Measurements from ENCODE around the gene VPS26A.

VPS26A gene

DNA sequence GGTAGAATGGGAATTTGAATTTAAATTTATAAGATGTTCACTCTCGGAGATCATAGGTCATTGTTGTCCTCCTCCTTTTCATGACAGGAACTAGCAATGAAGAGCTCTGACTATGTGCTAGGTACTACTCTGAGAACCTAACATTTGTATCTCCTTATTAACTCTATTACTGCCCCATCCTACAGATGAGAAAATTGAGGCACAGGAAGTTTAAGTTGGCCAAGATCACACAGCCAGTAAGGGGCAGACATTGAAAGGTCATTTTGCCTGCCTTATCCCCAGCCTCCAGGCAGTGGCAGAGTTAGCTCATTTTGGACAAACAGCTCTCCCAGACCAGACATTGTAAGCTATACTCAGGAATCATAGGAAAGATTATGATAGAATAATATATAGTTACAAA lies 30.0 kb upstream of the VPS26A start:
- no peak for TF ChIP-seq REST (IDR thresholded peaks at IDR 0.05; ENCODE audit: insufficient read depth in 1 of 2, low read depth in 2 of 2, low read length in 2 of 2)
- TF ChIP-seq TAF1 (IDR thresholded peaks at IDR 0.05; ENCODE audit: borderline replicate concordance, insufficient read depth, low read length) = no peak
- no peak for TF ChIP-seq SIN3A (IDR thresholded peaks at IDR 0.05; ENCODE audit: borderline replicate concordance, insufficient read depth, low read length)

DNA sequence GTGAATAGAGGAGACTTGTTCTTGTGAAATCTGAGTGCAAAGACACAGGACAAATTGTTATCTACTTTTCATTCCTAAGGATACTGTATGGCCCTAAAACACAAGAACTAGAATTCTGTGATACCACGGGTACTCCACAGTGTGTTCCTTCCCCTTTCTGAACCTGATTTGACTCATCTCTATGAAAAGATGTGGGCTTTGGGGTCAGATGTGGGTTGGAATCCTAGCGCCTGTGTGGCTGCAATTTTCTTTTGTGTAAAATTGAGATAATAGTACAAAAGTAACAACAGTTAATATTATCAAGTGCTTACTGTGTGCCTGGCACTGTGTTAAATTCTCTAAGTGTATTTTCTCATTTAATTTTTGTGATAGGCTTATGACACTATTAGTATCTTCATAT lies 27.9 kb upstream of the VPS26A start:
- TF ChIP-seq POLR2AphosphoS5 (IDR thresholded peaks at IDR 0.05; ENCODE audit: low read depth, low read length) = no peak
- no peak for TF ChIP-seq TAF1 (IDR thresholded peaks at IDR 0.05; ENCODE audit: borderline replicate concordance, insufficient read depth, low read length)

DNA sequence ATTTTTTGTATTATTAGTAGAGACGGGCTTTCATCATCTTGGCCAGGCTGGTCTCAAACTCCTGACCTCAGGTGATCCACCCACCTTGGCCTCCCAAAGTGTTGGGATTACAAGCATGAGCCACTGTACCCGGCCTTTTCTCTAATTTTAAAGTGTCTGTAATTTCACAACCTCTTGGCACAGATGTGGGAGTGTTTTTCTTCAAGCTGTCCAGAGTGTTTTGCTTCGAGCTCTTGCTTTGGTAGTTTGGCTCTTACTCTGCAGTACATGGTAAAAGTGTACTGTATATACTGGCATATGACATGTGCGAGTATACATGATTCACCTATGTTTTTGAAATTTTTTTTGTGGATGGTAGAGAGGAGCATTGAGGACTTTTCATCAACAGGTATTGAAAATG lies 26.2 kb upstream of the VPS26A start:
- no peak for TF ChIP-seq SIN3A (IDR thresholded peaks at IDR 0.05; ENCODE audit: borderline replicate concordance, insufficient read depth, low read length)
- TF ChIP-seq POLR2AphosphoS5 (IDR thresholded peaks at IDR 0.05; ENCODE audit: low read depth, low read length) = no peak
- TF ChIP-seq REST (IDR thresholded peaks at IDR 0.05; ENCODE audit: insufficient read depth in 1 of 2, low read depth in 2 of 2, low read length in 2 of 2) = no peak
- no peak for TF ChIP-seq FOXP2 (optimal IDR thresholded peaks at IDR 0.05; ENCODE audit: borderline replicate concordance, extremely low read depth, extremely low read length, insufficient read depth)

- TF ChIP-seq TAF1 (IDR thresholded peaks at IDR 0.05; ENCODE audit: borderline replicate concordance, insufficient read depth, low read length) = no peak
- no peak for TF ChIP-seq REST (IDR thresholded peaks at IDR 0.05; ENCODE audit: insufficient read depth in 1 of 2, low read depth in 2 of 2, low read length in 2 of 2)
- no peak for TF ChIP-seq FOXP2 (optimal IDR thresholded peaks at IDR 0.05; ENCODE audit: borderline replicate concordance, extremely low read depth, extremely low read length, insufficient read depth)
- TF ChIP-seq SIN3A (IDR thresholded peaks at IDR 0.05; ENCODE audit: borderline replicate concordance, insufficient read depth, low read length) = no peak
- TF ChIP-seq POLR2AphosphoS5 (IDR thresholded peaks at IDR 0.05; ENCODE audit: low read depth, low read length) = no peak
Observed at GRCh38 chr10:69100136-69100872, 23.7 kb upstream of the VPS26A start.

GRCh38 chr10:69101451-69102095 lies 22.4 kb upstream of the VPS26A start:
- TF ChIP-seq TAF1 (IDR thresholded peaks at IDR 0.05; ENCODE audit: borderline replicate concordance, insufficient read depth, low read length) (no peak), REST (IDR thresholded peaks at IDR 0.05; ENCODE audit: insufficient read depth in 1 of 2, low read depth in 2 of 2, low read length in 2 of 2) (no peak), SIN3A (IDR thresholded peaks at IDR 0.05; ENCODE audit: borderline replicate concordance, insufficient read depth, low read length) (no peak), POLR2AphosphoS5 (IDR thresholded peaks at IDR 0.05; ENCODE audit: low read depth, low read length) (no peak), FOXP2 (optimal IDR thresholded peaks at IDR 0.05; ENCODE audit: borderline replicate concordance, extremely low read depth, extremely low read length, insufficient read depth) (no peak)

Measured in PFSK-1 (cell line).